PC-3 (cell line): ENCODE data around the gene HINFP.

Source experiments
- CTCF ChIP-seq: fragments of 300-600 bp; sonication (generic); conservative IDR thresholded peaks from 2 replicates; pipeline ENCODE4 v1.5.1; 2017; ENCODE audit warnings: antibody characterized with exemption, low read depth, mild to moderate bottlenecking, low read length
- EZH2 ChIP-seq: fragments of 300-600 bp; sonication (generic); IDR thresholded peaks from one replicate; pipeline ENCODE4 v1.6.1; 2017; ENCODE audit warnings: antibody characterized with exemption, mild to moderate bottlenecking, low read length; ENCODE audit not compliant: unreplicated experiment
- EZH2phosphoT487 ChIP-seq: fragments of 300-600 bp; sonication (generic); IDR thresholded peaks from 2 replicates; pipeline ENCODE4 v1.6.1; 2018; ENCODE audit warnings: mild to moderate bottlenecking, antibody characterized with exemption, low read length, borderline replicate concordance

- TF ChIP-seq CTCF (no peak), EZH2 (no peak), EZH2phosphoT487 (no peak)
Observed at GRCh38 chr11:119156496-119156895, 35.1 kb downstream of the HINFP start.
